Measurements from ENCODE around the gene CAPN6.

DNA sequence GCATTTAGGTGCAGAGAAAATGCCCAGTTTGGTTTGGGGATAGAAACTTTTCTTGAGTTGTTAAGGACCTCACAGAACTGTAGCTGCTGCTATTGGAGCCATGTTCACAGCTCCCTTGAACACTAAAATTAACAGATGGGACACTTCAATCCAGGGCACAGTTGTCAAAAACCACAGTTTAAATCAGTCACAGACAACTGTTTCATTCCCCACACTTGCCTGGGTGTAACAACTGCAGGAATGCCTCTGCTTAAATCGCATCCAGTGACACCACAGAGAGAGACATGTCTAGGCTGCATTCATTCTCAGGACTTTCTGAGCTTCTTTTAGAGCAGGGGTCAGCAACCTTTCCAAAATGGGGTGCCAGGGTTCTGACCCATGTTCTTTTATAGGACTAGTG is 12.7 kb upstream of the CAPN6 start:
- TF ChIP-seq, protein P1, sequence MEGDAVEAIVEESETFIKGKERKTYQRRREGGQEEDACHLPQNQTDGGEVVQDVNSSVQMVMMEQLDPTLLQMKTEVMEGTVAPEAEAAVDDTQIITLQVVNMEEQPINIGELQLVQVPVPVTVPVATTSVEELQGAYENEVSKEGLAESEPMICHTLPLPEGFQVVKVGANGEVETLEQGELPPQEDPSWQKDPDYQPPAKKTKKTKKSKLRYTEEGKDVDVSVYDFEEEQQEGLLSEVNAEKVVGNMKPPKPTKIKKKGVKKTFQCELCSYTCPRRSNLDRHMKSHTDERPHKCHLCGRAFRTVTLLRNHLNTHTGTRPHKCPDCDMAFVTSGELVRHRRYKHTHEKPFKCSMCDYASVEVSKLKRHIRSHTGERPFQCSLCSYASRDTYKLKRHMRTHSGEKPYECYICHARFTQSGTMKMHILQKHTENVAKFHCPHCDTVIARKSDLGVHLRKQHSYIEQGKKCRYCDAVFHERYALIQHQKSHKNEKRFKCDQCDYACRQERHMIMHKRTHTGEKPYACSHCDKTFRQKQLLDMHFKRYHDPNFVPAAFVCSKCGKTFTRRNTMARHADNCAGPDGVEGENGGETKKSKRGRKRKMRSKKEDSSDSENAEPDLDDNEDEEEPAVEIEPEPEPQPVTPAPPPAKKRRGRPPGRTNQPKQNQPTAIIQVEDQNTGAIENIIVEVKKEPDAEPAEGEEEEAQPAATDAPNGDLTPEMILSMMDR (IDR thresholded peaks at IDR 0.05): no peak
- TF ChIP-seq POLR2A (IDR thresholded peaks at IDR 0.05): no peak
